ENCODE data around the gene DHFR2. TPM values are rescaled to one million over a fixed set of nuclear protein-coding genes. Genes with fewer than 3 reads are reported as not detected.
A peak's percentile ranks its signal among the peaks of the same experiment; 100 is the strongest.

The DHFR2 gene
- total and polyA plus RNA-seq, 9 of the 15 experiments (the other 6 are each of a cell fraction or from before 2014, with no cell fraction given), result 0.64 to 1.7 (median 1.4) TPM

DNA sequence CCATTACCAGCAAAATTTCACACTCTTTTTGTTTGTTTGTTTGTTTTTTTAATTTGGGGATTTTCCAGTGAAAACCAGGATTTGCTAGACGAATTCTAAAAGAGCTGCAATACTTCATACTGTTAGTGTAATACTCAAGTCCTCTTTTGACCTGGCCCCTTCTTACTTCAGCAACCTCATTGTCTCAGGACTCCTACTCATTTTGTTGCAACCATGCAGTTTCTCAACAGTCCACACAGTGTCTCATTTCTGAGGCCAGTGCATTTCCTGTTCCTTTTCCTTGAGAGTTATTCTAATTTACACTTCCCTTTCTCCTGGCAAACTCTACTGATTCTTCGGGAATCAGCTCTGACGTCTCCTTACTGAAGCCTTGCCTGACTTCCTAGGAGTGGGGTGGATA is 35.7 kb upstream of the DHFR2 start:
- intact Hi-C loops (cut with micrococcal nuclease) (no loop called here), in situ Hi-C loops (cut with MboI) (no loop called here)
- Histone ChIP-seq H3K4me1 (replicated peaks in 1 of 2; ENCODE audit: control insufficient read depth in 2 of 2, insufficient read depth in 2 of 2, low read length in 2 of 2) (no peaks in the 10 kb centered on the region), H3K4me3 (no peak overlapping the region), H3K36me3 (ENCODE audit: control insufficient read depth, insufficient read depth, low read length) (peaks cover 14% of the 10 kb centered on the region; the same call in 1 of the 3 replicates), H2AFZ (ENCODE audit: low read depth, low read length) (no peak overlapping the region), H4K20me1 (replicated peaks; ENCODE audit: control insufficient read depth, insufficient read depth, low read length) (no peaks in the 10 kb centered on the region), H3K9ac (ENCODE audit: insufficient read depth in 1 of 2, low read depth in 2 of 2, low read length in 2 of 2) (no peak overlapping the region), H3K9me1 (ENCODE audit: control insufficient read depth, insufficient read depth, low read length) (no peaks in the 10 kb centered on the region), H3K79me2 (ENCODE audit: control insufficient read depth, insufficient read depth, low read length) (no peaks in the 10 kb centered on the region), H3K27ac (ENCODE audit: extremely low read depth, low read depth, low read length) (no peak overlapping the region), H3K4me2 (ENCODE audit: insufficient read depth, low read length) (no peak overlapping the region), H3K9me3 (replicated peaks; ENCODE audit: control insufficient read depth, insufficient read depth, low read depth, low read length) (no peaks in the 10 kb centered on the region), H3K27me3 (ENCODE audit: control insufficient read depth in 2 of 2, insufficient read depth in 2 of 2, low read length in 2 of 2) (no peaks in the 10 kb centered on the region)
- no TSS peak for BruUV-seq (replicated peaks)
- 61% methylated on average over 2 of the region's 3 CpGs for WGBS (ENCODE audit: insufficient coverage, low coverage, missing lambda C conversion rate)
- DNase-seq (ENCODE audit: extremely low read depth in 1 of 4, low spot score in 3 of 4), result no peak
- peak; percentile 15 for FAIRE-seq
- peak; percentile 60 for ATAC-seq
- TF ChIP-seq HOXB6 (CRISPR knock-in tag; IDR thresholded peaks at IDR 0.05; ENCODE audit: borderline replicate concordance) (no peak), NR2F6 (CRISPR knock-in tag; IDR thresholded peaks at IDR 0.05) (no peak), ZNF274 (IDR thresholded peaks at IDR 0.05; ENCODE audit: borderline replicate concordance, low read depth, low read length) (no peak), GATA2 (CRISPR knock-in tag; IDR thresholded peaks at IDR 0.05) (no peak), TBP (optimal IDR thresholded peaks at IDR 0.05; ENCODE audit: low read depth, low read length) (no peak), ARID1B (IDR thresholded peaks at IDR 0.05) (no peak), ELF1 (tag; IDR thresholded peaks at IDR 0.05) (no peak), PHF20 (IDR thresholded peaks at IDR 0.05; ENCODE audit: partially characterized antibody) (no peak)
- TF ChIP-seq, protein P1, sequence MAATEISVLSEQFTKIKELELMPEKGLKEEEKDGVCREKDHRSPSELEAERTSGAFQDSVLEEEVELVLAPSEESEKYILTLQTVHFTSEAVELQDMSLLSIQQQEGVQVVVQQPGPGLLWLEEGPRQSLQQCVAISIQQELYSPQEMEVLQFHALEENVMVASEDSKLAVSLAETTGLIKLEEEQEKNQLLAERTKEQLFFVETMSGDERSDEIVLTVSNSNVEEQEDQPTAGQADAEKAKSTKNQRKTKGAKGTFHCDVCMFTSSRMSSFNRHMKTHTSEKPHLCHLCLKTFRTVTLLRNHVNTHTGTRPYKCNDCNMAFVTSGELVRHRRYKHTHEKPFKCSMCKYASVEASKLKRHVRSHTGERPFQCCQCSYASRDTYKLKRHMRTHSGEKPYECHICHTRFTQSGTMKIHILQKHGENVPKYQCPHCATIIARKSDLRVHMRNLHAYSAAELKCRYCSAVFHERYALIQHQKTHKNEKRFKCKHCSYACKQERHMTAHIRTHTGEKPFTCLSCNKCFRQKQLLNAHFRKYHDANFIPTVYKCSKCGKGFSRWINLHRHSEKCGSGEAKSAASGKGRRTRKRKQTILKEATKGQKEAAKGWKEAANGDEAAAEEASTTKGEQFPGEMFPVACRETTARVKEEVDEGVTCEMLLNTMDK (IDR thresholded peaks at IDR 0.05; ENCODE audit: borderline replicate concordance, insufficient read depth, low read depth, low read length, poor library complexity, severe bottlenecking), result no peak
- TF ChIP-seq, protein P2, sequence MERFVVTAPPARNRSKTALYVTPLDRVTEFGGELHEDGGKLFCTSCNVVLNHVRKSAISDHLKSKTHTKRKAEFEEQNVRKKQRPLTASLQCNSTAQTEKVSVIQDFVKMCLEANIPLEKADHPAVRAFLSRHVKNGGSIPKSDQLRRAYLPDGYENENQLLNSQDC (CRISPR knock-in tag; IDR thresholded peaks at IDR 0.05), result no peak
- TF ChIP-seq, protein P3, sequence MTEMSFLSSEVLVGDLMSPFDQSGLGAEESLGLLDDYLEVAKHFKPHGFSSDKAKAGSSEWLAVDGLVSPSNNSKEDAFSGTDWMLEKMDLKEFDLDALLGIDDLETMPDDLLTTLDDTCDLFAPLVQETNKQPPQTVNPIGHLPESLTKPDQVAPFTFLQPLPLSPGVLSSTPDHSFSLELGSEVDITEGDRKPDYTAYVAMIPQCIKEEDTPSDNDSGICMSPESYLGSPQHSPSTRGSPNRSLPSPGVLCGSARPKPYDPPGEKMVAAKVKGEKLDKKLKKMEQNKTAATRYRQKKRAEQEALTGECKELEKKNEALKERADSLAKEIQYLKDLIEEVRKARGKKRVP (CRISPR knock-in tag; IDR thresholded peaks at IDR 0.05), result no peak
- TF ChIP-seq, protein P4, sequence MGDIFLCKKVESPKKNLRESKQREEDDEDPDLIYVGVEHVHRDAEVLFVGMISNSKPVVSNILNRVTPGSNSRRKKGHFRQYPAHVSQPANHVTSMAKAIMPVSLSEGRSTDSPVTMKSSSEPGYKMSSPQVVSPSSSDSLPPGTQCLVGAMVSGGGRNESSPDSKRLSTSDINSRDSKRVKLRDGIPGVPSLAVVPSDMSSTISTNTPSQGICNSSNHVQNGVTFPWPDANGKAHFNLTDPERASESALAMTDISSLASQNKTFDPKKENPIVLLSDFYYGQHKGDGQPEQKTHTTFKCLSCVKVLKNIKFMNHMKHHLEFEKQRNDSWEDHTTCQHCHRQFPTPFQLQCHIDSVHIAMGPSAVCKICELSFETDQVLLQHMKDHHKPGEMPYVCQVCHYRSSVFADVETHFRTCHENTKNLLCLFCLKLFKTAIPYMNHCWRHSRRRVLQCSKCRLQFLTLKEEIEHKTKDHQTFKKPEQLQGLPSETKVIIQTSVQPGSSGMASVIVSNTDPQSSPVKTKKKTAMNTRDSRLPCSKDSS (IDR thresholded peaks at IDR 0.05; ENCODE audit: low read depth, partially characterized antibody), result no peak
- CTCF ChIA-PET (ENCODE audit: low intra/inter-chr PET ratio), result no interaction called here
- POLR2A ChIA-PET, result no interaction called here

Measured in K562 (cell line).